Type B pancreatic cell (in vitro differentiated cells): Measurements from ENCODE around the gene RANBP1. TPM values are rescaled to one million over a fixed set of nuclear protein-coding genes. Genes with fewer than 3 reads are reported as not detected.

Source experiments
- DNase-seq: peaks from one replicate; pipeline ENCODE4 v3.0.0; 2021; ENCODE audit warnings: mixed read lengths; ENCODE audit not compliant: unreplicated experiment; ENCODE audit errors: extremely low spot score
- H3K27ac Mint-ChIP-seq: 2 replicates; pipeline ENCODE4 v1.8.0; 2021; ENCODE audit warnings: mild to moderate bottlenecking, mixed read lengths
- H3K27me3 Mint-ChIP-seq: 2 replicates; pipeline ENCODE4 v1.8.0; 2021; ENCODE audit warnings: mixed read lengths
- H3K36me3 Mint-ChIP-seq: 2 replicates; pipeline ENCODE4 v1.8.0; 2021; ENCODE audit warnings: mixed read lengths
- H3K4me1 Mint-ChIP-seq: one replicate; pipeline ENCODE4 v1.8.0; 2021; ENCODE audit warnings: mixed read lengths; ENCODE audit not compliant: unreplicated experiment
- H3K4me3 Mint-ChIP-seq: 2 replicates; pipeline ENCODE4 v1.8.0; 2021; ENCODE audit warnings: mild to moderate bottlenecking, mixed read lengths
- H3K9me3 Mint-ChIP-seq: 2 replicates; pipeline ENCODE4 v1.8.0; 2021; ENCODE audit warnings: mixed read lengths
- total RNA-seq: library from RNA; stranded (reverse); gene quantifications from 2 replicates; pipeline ENCODE4 v1.2.1, GENCODE V29; 2021; ENCODE audit warnings: low replicate concordance
- TF ChIP-seq, protein P1 (sequence below): fragments of 200-600 bp; sonication (generic); conservative IDR thresholded peaks from 2 replicates; pipeline ENCODE4 v1.5.0; 2021; ENCODE audit warnings: antibody characterized with exemption, mild to moderate bottlenecking

The RANBP1 gene
- total RNA-seq, 1 donor from 2014 or later = 235 TPM

DNA sequence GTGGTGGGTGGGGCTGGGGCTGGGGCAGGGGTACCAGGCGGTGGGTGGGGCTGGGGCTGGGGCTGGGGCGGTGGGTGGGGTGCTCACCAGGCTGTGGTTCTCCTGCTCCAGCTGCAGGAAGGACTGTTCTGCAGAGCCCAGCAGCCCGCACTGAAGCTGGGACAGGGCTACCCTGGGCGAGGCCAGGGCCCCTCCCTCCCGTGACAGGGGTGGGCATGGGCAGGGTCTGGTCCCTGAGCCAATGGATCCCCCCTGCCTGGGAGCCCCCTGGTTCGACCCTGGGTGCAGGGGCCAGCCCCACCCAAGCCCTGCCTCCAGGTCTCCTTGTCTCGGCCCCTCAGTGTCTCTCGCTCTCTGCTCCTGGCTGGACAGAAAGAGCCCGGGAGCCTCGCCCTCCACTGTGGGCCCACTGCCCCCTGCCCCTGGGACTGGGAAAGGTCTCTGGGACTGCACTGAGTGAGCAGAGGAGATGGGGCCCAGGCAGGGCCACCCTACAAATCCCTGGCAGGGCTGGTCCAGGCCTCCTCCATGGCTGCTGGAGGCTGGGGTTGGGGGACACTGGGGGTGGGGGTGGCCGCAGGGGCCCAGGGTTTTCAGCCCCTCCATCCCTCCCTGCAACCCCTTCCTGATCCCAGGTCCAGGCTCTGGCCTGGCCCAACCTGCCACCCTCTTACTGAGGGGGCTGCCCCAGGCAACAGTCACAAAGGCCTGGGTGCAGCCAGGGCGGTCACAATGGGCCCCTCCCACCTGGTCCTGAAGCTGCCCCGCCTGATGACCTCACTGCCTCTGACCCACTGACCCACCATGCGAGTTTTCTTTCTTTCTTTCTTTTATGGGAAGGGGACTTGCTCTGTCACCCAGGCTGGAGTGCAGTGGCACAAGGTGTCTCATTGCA, 34.7 kb downstream of the RANBP1 start, which contains the start of gene CCDC188:
Gene CCDC188 (minus strand): TSS at position 675 of the 895 bp plus-strand sequence. CDS start 69 bp downstream, at position 606.
- Mint-ChIP-seq H3K36me3 (no peaks in the 10 kb centered on the region), H3K4me1 (peaks cover 8% of the 10 kb centered on the region), H3K9me3 (no peaks in the 10 kb centered on the region), H3K27me3 (no peaks in the 10 kb centered on the region), H3K4me3 (no peak within 1 kb of the TSS), H3K27ac (no peak within 1 kb of the TSS)
- no peak for DNase-seq
- TF ChIP-seq, protein P1, sequence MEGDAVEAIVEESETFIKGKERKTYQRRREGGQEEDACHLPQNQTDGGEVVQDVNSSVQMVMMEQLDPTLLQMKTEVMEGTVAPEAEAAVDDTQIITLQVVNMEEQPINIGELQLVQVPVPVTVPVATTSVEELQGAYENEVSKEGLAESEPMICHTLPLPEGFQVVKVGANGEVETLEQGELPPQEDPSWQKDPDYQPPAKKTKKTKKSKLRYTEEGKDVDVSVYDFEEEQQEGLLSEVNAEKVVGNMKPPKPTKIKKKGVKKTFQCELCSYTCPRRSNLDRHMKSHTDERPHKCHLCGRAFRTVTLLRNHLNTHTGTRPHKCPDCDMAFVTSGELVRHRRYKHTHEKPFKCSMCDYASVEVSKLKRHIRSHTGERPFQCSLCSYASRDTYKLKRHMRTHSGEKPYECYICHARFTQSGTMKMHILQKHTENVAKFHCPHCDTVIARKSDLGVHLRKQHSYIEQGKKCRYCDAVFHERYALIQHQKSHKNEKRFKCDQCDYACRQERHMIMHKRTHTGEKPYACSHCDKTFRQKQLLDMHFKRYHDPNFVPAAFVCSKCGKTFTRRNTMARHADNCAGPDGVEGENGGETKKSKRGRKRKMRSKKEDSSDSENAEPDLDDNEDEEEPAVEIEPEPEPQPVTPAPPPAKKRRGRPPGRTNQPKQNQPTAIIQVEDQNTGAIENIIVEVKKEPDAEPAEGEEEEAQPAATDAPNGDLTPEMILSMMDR = no peak

DNA sequence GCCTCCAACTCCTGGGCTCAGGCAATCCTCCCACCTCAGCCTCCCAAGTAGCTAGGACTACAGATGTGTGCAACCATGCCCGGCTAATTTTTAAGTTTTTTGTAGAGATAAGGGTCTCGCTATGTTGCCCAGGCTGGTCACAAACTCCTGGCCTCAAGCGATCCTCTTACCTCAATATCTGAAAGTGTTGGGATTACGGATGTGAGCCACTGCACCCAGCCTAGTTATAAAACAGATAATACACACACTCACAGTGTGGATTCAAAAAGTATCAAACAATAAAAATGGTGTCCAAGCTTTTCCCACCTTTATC, 35.3 kb downstream of the RANBP1 start:
- H3K4me1 Mint-ChIP-seq = peaks cover 8% of the 10 kb centered on the region
- no peak overlapping the region for H3K27ac Mint-ChIP-seq
- TF ChIP-seq, protein P1 = no peak

DNA sequence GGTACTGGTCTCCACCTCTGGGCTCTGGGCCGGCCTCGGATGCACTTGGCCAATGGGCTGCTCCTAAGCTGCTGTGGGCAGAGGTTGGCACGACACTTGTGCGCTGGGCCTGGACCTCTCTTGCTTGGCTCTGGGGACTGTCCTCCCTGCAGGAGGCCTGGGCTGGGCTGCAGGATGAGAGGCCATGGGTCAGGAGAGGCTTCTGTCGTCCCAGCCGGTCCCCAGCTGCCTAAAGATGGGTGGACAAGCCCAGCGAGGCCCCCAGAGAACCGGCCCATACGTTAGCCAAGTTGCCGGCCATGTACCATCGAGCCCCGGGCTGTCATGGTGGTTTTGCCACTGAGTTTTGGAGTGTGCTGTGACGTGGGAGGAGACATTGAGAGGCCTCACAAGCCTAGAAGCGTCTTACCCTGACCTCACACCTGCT, 36.6 kb downstream of the RANBP1 start:
- no peaks in the 10 kb centered on the region for H3K36me3 Mint-ChIP-seq
- no peak for DNase-seq
- no peak overlapping the region for H3K27ac Mint-ChIP-seq
- TF ChIP-seq, protein P1 = no peak
- H3K4me3 Mint-ChIP-seq = no peak overlapping the region
- no peaks in the 10 kb centered on the region for H3K27me3 Mint-ChIP-seq
- H3K9me3 Mint-ChIP-seq = no peaks in the 10 kb centered on the region
- peaks cover 8% of the 10 kb centered on the region for H3K4me1 Mint-ChIP-seq

More for the DNA sequence above, 35.3 kb downstream of the RANBP1 start:
- Mint-ChIP-seq H3K36me3 (no peaks in the 10 kb centered on the region), H3K27me3 (no peaks in the 10 kb centered on the region), H3K9me3 (no peaks in the 10 kb centered on the region), H3K4me3 (no peak overlapping the region)
- DNase-seq = no peak

DNA sequence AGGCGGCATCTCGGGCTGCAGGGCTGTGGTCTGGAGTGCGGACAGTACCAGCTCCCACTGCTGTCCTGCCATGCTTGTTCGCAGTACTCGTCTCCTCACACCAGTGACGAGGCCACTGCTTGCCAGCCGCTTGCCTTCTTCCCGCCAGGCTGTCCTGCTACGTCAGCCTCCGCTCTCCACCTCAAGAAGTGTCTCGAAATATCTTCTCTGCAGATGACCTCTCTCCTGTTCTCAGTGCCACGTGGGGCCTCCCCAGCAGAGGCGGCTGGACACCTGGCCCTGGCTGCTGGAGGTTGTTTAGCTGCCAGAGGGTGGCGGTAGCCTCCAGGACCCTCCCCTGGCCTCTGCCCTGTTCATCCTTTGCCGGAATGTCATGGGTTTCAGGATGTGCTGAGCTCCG, 38.0 kb downstream of the RANBP1 start:
- Mint-ChIP-seq H3K27me3 (no peaks in the 10 kb centered on the region), H3K4me3 (no peak overlapping the region), H3K36me3 (no peaks in the 10 kb centered on the region), H3K27ac (no peak overlapping the region), H3K9me3 (no peaks in the 10 kb centered on the region), H3K4me1 (peaks cover 8% of the 10 kb centered on the region)
- TF ChIP-seq, protein P1 = peak; percentile 37
- no peak for DNase-seq

DNA sequence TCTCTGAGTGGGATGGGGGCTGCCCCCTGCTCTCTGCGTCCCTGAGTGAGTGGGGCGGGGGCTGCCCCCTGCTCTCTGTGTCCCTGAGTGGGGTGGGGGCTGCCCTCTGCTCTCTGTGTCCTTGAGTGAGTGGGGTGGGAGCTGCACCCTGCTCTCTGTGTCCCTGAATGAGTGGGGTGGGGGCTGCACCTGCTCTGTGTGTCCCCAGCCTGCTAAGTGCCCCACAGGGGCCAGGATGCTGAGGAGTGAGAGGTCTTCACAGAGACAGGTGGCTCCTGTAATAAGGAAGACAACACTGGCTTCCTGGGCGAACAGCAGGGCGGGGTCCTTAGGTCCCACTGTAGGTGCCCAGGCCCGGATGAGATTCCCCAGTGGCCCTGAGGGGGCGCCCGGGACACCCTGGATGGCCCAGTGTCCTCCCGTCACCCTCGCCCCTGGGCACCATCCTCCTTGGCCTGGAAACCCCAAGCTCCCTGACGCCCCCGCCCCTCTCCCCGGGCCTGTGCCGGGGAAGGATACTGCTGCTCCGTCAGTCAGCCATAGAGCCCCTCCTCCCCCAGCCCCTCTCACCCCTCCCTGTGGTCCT, 38.8 kb downstream of the RANBP1 start:
- Mint-ChIP-seq H3K27me3 (no peaks in the 10 kb centered on the region), H3K4me1 (peaks cover 8% of the 10 kb centered on the region), H3K27ac (no peak overlapping the region), H3K9me3 (no peaks in the 10 kb centered on the region), H3K36me3 (no peaks in the 10 kb centered on the region), H3K4me3 (no peak overlapping the region)
- TF ChIP-seq, protein P1 = peak; percentile 43
- no peak for DNase-seq
